ENCODE results near the gene PTPRN2. TPM values are rescaled to one million over a fixed set of nuclear protein-coding genes. Genes with fewer than 3 reads are reported as not detected.

PTPRN2 gene
- total RNA-seq, 3 donors from 2014 or later, result 0.43 to 0.66 (median 0.63) TPM

DNA sequence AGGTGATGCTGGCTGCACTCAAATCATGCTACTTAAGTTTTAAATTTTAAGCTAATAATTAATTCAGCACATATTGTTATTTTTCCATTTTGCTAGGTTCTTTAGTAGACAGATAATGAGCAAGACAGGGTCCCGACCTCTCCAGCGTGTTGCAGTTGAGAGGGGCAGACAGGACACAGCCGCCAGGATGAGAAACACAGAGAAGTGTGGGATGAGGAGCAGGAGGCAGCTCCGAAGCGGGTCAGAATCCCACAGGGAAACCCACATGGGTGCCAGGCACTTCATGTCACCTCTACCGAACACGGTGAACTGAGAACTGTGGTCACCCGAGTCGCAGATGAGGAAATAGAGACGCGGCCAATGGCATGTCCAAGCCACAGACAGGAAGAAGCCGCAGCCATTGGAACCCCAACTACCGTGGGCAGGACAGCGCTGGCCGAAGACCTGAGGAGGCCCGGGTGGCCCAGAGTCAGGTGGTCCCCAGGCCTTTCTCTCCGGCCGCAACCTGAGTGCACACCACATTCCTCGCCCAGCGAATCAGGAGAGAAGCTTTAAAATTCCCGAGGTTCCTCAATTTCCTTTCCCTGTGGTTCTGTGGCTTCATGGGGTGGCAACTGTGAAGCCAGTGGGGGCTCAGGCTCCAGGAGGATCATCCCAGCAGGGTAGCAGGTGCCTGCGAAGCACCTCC, 1037.9 kb downstream of the PTPRN2 start:
- peaks cover 2% of the 10 kb centered on the region for H3K9me3 Mint-ChIP-seq
- no peak overlapping the region for H3K4me3 Mint-ChIP-seq
- H3K4me1 Mint-ChIP-seq (ENCODE audit: low read depth), result no peaks in the 10 kb centered on the region
- H3K36me3 Mint-ChIP-seq (ENCODE audit: insufficient read depth), result no peaks in the 10 kb centered on the region
- H3K27me3 Mint-ChIP-seq (ENCODE audit: low read depth), result no peaks in the 10 kb centered on the region
- no peak for ATAC-seq
- DNase-seq, result no peak

GRCh38 chr7:157548691-157549303, 1038.8 kb downstream of the PTPRN2 start:
- H3K4me3 Mint-ChIP-seq, result no peak overlapping the region
- H3K36me3 Mint-ChIP-seq (ENCODE audit: insufficient read depth), result peaks cover 3% of the 10 kb centered on the region
- H3K4me1 Mint-ChIP-seq (ENCODE audit: low read depth), result peaks cover 2% of the 10 kb centered on the region
- DNase-seq, result no peak
- ATAC-seq, result no peak
- H3K27me3 Mint-ChIP-seq (ENCODE audit: low read depth), result no peaks in the 10 kb centered on the region
- H3K9me3 Mint-ChIP-seq, result peaks cover 6% of the 10 kb centered on the region

- H3K9me3 Mint-ChIP-seq, result peaks cover 6% of the 10 kb centered on the region
- no peak overlapping the region for H3K4me3 Mint-ChIP-seq
- ATAC-seq, result no peak
- DNase-seq, result no peak
- H3K36me3 Mint-ChIP-seq (ENCODE audit: insufficient read depth), result peaks cover 3% of the 10 kb centered on the region
- H3K4me1 Mint-ChIP-seq (ENCODE audit: low read depth), result peaks cover 2% of the 10 kb centered on the region
- no peaks in the 10 kb centered on the region for H3K27me3 Mint-ChIP-seq (ENCODE audit: low read depth)
Measured at GRCh38 chr7:157547611-157548010, 1040.0 kb downstream of the PTPRN2 start.

GRCh38 chr7:157547102-157547501, 1040.5 kb downstream of the PTPRN2 start:
- H3K36me3 Mint-ChIP-seq (ENCODE audit: insufficient read depth), result peaks cover 3% of the 10 kb centered on the region
- peaks cover 6% of the 10 kb centered on the region for H3K9me3 Mint-ChIP-seq
- H3K27me3 Mint-ChIP-seq (ENCODE audit: low read depth), result no peaks in the 10 kb centered on the region
- no peak overlapping the region for H3K4me3 Mint-ChIP-seq
- no peak for DNase-seq
- ATAC-seq, result no peak
- H3K4me1 Mint-ChIP-seq (ENCODE audit: low read depth), result peaks cover 2% of the 10 kb centered on the region

GRCh38 chr7:157545681-157546060, 1042.0 kb downstream of the PTPRN2 start:
- H3K4me1 Mint-ChIP-seq (ENCODE audit: low read depth), result peaks cover 2% of the 10 kb centered on the region
- no peak overlapping the region for H3K4me3 Mint-ChIP-seq
- DNase-seq, result no peak
- peaks cover 6% of the 10 kb centered on the region for H3K9me3 Mint-ChIP-seq
- H3K36me3 Mint-ChIP-seq (ENCODE audit: insufficient read depth), result peaks cover 3% of the 10 kb centered on the region
- H3K27me3 Mint-ChIP-seq (ENCODE audit: low read depth), result no peaks in the 10 kb centered on the region
- ATAC-seq, result no peak

GRCh38 chr7:157544980-157545680, 1042.5 kb downstream of the PTPRN2 start:
- peaks cover 2% of the 10 kb centered on the region for H3K4me1 Mint-ChIP-seq (ENCODE audit: low read depth)
- ATAC-seq, result peak in 1 of 2 donors; percentile 18
- H3K36me3 Mint-ChIP-seq (ENCODE audit: insufficient read depth), result peaks cover 3% of the 10 kb centered on the region
- H3K27me3 Mint-ChIP-seq (ENCODE audit: low read depth), result no peaks in the 10 kb centered on the region
- DNase-seq, result no peak
- no peak overlapping the region for H3K4me3 Mint-ChIP-seq
- H3K9me3 Mint-ChIP-seq, result peaks cover 6% of the 10 kb centered on the region

GRCh38 chr7:157544226-157544625, 1043.4 kb downstream of the PTPRN2 start:
- no peaks in the 10 kb centered on the region for H3K27me3 Mint-ChIP-seq (ENCODE audit: low read depth)
- H3K4me3 Mint-ChIP-seq, result no peak overlapping the region
- ATAC-seq (no peak), DNase-seq (no peak)
- peaks cover 2% of the 10 kb centered on the region for H3K4me1 Mint-ChIP-seq (ENCODE audit: low read depth)
- peaks cover 6% of the 10 kb centered on the region for H3K9me3 Mint-ChIP-seq
- peaks cover 3% of the 10 kb centered on the region for H3K36me3 Mint-ChIP-seq (ENCODE audit: insufficient read depth)

- no peak for DNase-seq
- no peaks in the 10 kb centered on the region for H3K27me3 Mint-ChIP-seq (ENCODE audit: low read depth)
- peaks cover 2% of the 10 kb centered on the region for H3K4me1 Mint-ChIP-seq (ENCODE audit: low read depth)
- H3K36me3 Mint-ChIP-seq (ENCODE audit: insufficient read depth), result peaks cover 3% of the 10 kb centered on the region
- H3K9me3 Mint-ChIP-seq, result peaks cover 6% of the 10 kb centered on the region
- no peak for ATAC-seq
- no peak overlapping the region for H3K4me3 Mint-ChIP-seq
Measured at GRCh38 chr7:157543791-157544190, 1043.8 kb downstream of the PTPRN2 start.

DNA sequence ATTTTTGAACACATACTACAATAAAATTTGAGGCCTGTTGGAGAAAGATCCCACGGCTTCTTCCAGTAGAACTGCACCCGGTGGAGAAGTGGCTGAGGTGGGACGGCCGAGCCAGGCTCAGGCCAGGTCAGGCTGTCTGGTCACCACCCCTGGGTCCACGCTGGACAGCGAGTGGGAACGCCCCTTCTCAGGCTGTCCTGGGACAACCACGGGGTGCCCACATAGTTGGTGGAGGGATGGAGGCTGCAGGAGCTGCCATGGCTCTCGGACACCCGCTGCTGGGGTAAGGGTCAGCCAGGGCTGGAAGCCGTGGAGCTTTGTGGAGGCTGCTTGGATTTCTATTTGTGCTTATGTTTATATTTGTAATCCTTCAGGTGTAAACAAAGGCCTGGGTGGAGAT, 1044.3 kb downstream of the PTPRN2 start:
- Mint-ChIP-seq H3K9me3 (peaks cover 6% of the 10 kb centered on the region), H3K4me3 (no peak overlapping the region), H3K4me1 (ENCODE audit: low read depth) (peaks cover 2% of the 10 kb centered on the region), H3K36me3 (ENCODE audit: insufficient read depth) (peaks cover 3% of the 10 kb centered on the region), H3K27me3 (ENCODE audit: low read depth) (no peaks in the 10 kb centered on the region)
- ATAC-seq, result no peak
- no peak for DNase-seq

GRCh38 chr7:157542068-157543021, 1045.3 kb downstream of the PTPRN2 start:
- Mint-ChIP-seq H3K9me3 (peaks cover 6% of the 10 kb centered on the region), H3K36me3 (ENCODE audit: insufficient read depth) (peaks cover 3% of the 10 kb centered on the region)

DNA sequence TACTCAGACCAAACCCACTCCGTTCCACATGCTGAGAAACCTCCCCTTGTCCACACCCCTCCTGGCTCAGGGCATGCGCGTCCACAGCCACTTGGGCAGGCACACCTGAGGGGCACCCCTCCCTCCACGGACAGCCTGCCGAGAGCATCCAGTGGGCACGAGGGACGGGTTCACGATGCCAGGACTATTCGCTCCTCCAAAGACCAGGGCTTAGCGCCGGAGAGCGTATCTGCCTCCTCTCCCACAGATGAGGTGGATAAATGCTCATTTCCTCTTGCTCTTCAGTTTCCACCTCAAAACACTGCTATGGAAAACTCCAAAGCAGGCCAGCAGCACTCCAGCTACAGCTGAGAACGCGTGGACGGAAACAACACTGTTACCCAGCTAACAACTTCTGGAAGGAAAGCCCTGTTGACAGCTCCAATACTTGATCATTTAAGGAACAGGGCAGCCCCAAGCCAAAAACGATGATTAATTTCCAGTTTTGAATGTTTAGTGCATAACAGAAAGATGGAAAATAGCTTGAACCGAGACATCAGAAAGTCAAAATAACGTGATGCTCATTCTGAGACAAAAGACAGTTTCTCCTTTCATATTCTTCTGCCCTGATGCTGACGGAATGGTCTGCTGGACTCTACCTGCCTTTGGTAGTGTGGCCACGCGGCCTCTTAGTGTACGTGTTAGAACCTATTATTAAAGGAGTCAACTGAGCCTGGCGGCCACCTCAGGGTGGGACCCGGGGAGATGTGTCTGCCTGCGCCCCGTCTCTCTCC, 1046.1 kb downstream of the PTPRN2 start:
- Mint-ChIP-seq H3K4me3 (no peak overlapping the region), H3K4me1 (ENCODE audit: low read depth) (peaks cover 2% of the 10 kb centered on the region), H3K9me3 (peaks cover 6% of the 10 kb centered on the region), H3K27me3 (ENCODE audit: low read depth) (no peaks in the 10 kb centered on the region), H3K36me3 (ENCODE audit: insufficient read depth) (peaks cover 3% of the 10 kb centered on the region)
- DNase-seq (no peak), ATAC-seq (no peak)

More at GRCh38 chr7:157542068-157543021, 1045.3 kb downstream of the PTPRN2 start:
- Mint-ChIP-seq H3K4me3 (no peak overlapping the region), H3K4me1 (ENCODE audit: low read depth) (peaks cover 2% of the 10 kb centered on the region), H3K27me3 (ENCODE audit: low read depth) (no peaks in the 10 kb centered on the region)
- ATAC-seq, result no peak
- no peak for DNase-seq

GRCh38 chr7:157540606-157541294, 1046.9 kb downstream of the PTPRN2 start:
- DNase-seq (no peak), ATAC-seq (no peak)
- Mint-ChIP-seq H3K4me1 (ENCODE audit: low read depth) (peaks cover 2% of the 10 kb centered on the region), H3K4me3 (no peak overlapping the region), H3K27me3 (ENCODE audit: low read depth) (no peaks in the 10 kb centered on the region), H3K36me3 (ENCODE audit: insufficient read depth) (peaks cover 3% of the 10 kb centered on the region), H3K9me3 (peaks cover 6% of the 10 kb centered on the region)

DNA sequence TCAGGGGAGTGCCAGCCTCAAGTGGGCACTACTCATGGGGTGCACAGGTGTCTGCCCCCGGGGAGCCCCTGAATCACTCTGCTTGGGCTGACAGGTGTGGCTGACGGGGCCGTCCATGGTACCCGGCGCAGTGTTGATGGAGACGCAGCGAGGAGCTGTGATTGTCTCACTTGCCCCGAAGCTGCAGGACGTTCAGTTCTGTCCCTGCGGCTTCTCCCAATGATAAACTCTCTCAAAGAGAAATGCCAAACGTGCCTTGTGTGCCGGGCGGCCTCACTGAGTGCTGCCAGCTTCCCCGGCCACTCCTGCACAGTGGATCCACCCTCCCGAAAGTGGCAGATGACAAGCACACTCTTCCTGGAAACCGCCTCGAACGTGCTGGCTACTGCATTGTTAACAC, 1047.6 kb downstream of the PTPRN2 start:
- no peaks in the 10 kb centered on the region for H3K27me3 Mint-ChIP-seq (ENCODE audit: low read depth)

More for the DNA sequence above, 1047.6 kb downstream of the PTPRN2 start:
- Mint-ChIP-seq H3K4me3 (no peak overlapping the region), H3K36me3 (ENCODE audit: insufficient read depth) (peaks cover 3% of the 10 kb centered on the region), H3K4me1 (ENCODE audit: low read depth) (peaks cover 2% of the 10 kb centered on the region), H3K9me3 (peaks cover 6% of the 10 kb centered on the region)
- no peak for DNase-seq
- ATAC-seq, result no peak

All from activated T-cell treated with anti-CD3 and anti-CD28 coated beads, Interleukin-2, amount 50 U/mL, for 4 hours (primary cell).